Measurements from ENCODE around the gene EEF2K. TPM values are rescaled to one million over a fixed set of nuclear protein-coding genes. Genes with fewer than 3 reads are reported as not detected.

The EEF2K gene
- total RNA-seq, 1 donor from 2014 or later = 35.2 TPM

- intact Hi-C loops (cut with DNase I) = no loop called here
- TF ChIP-seq CTCF (IDR thresholded peaks at IDR 0.05) = no peak
- ATAC-seq = no peak
- peaks cover 100% of the 10 kb centered on the region for H3K36me3 ChIP-seq
- H3K9me3 ChIP-seq = no peaks in the 10 kb centered on the region
- no peak for DNase-seq
- H3K27ac ChIP-seq = no peak overlapping the region
- no peak overlapping the region for H3K4me3 ChIP-seq
- H3K4me1 ChIP-seq = no peaks in the 10 kb centered on the region
- H3K27me3 ChIP-seq (ENCODE audit: low read depth) = no peaks in the 10 kb centered on the region
Observed at GRCh38 chr16:22315979-22316378, 109.9 kb downstream of the EEF2K start.

GRCh38 chr16:22316411-22316811 is 110.3 kb downstream of the EEF2K start:
- Histone ChIP-seq H3K4me1 (no peaks in the 10 kb centered on the region), H3K36me3 (peaks cover 97% of the 10 kb centered on the region), H3K4me3 (no peak overlapping the region), H3K27ac (no peak overlapping the region), H3K27me3 (ENCODE audit: low read depth) (no peaks in the 10 kb centered on the region), H3K9me3 (no peaks in the 10 kb centered on the region)
- TF ChIP-seq CTCF (IDR thresholded peaks at IDR 0.05) = no peak
- DNase-seq = no peak
- no peak for ATAC-seq
- intact Hi-C loops (cut with DNase I) = no loop called here

GRCh38 chr16:22317001-22317530 is 111.0 kb downstream of the EEF2K start:
- DNase-seq (no peak), ATAC-seq (no peak)
- H3K4me1 ChIP-seq = no peaks in the 10 kb centered on the region
- no peak overlapping the region for H3K27ac ChIP-seq
- H3K27me3 ChIP-seq (ENCODE audit: low read depth) = no peaks in the 10 kb centered on the region
- peaks cover 97% of the 10 kb centered on the region for H3K36me3 ChIP-seq
- intact Hi-C loops (cut with DNase I) = no loop called here
- no peaks in the 10 kb centered on the region for H3K9me3 ChIP-seq
- no peak for TF ChIP-seq CTCF (IDR thresholded peaks at IDR 0.05)
- H3K4me3 ChIP-seq = no peak overlapping the region

- Histone ChIP-seq H3K27ac (no peak overlapping the region), H3K36me3 (peaks cover 96% of the 10 kb centered on the region), H3K27me3 (ENCODE audit: low read depth) (no peaks in the 10 kb centered on the region), H3K4me1 (no peaks in the 10 kb centered on the region), H3K4me3 (no peak overlapping the region), H3K9me3 (no peaks in the 10 kb centered on the region)
- no peak for TF ChIP-seq CTCF (IDR thresholded peaks at IDR 0.05)
- intact Hi-C loops (cut with DNase I) = no loop called here
- DNase-seq (no peak), ATAC-seq (no peak)
Observed at GRCh38 chr16:22317625-22318024, 111.5 kb downstream of the EEF2K start.

- ATAC-seq = peak in 1 of 2 donors; percentile 47
- H3K4me1 ChIP-seq = no peaks in the 10 kb centered on the region
Observed at GRCh38 chr16:22318690-22319358, 112.7 kb downstream of the EEF2K start.

More at GRCh38 chr16:22318690-22319358, 112.7 kb downstream of the EEF2K start:
- peak; percentile 66 for TF ChIP-seq CTCF (IDR thresholded peaks at IDR 0.05)
- Histone ChIP-seq H3K27me3 (ENCODE audit: low read depth) (no peaks in the 10 kb centered on the region), H3K9me3 (no peaks in the 10 kb centered on the region), H3K27ac (no peak overlapping the region), H3K36me3 (peaks cover 95% of the 10 kb centered on the region), H3K4me3 (no peak overlapping the region)
- intact Hi-C loops (cut with DNase I) = no loop called here
- DNase-seq = no peak

Data from lower lobe of right lung (tissue), 2 donors.